Activated CD4-positive, alpha-beta T cell treated with anti-CD3 and anti-CD28 coated beads, Interleukin-2, amount 50 U/mL, for 16 hours (primary cell): ENCODE data around the gene LRIG3.
"Not testable (repeated sequence)": the region's sequence is repeated elsewhere in the genome, so short reads cannot be mapped to it uniquely, and the experiment has no call there.

Experiments used
- DNase-seq: peaks from one replicate; pipeline ENCODE4 v3.0.0-alpha.2; 2020

LRIG3 gene

GRCh38 chr12:58920102-58920960 is at the start of gene LRIG3:
Gene LRIG3 (minus strand): TSS chr12:58920504. CDS start chr12:58920235, 269 bp downstream.
- peak; percentile 41 for DNase-seq

GRCh38 chr12:58969237-58969636 is 48.9 kb upstream of the LRIG3 start:
- no peak for DNase-seq

- no peak for DNase-seq
These were observed 47.3 kb upstream of the LRIG3 start for GRCh38 chr12:58967561-58967960.

- no peak for DNase-seq
These were observed 46.6 kb upstream of the LRIG3 start for GRCh38 chr12:58966939-58967338.

- no peak for DNase-seq
These were observed 45.3 kb upstream of the LRIG3 start for GRCh38 chr12:58965568-58965967.

- DNase-seq, result no peak
These were observed 43.5 kb upstream of the LRIG3 start for GRCh38 chr12:58963844-58964243.

GRCh38 chr12:58961906-58962305 is 41.6 kb upstream of the LRIG3 start:
- DNase-seq, result no peak

GRCh38 chr12:58961166-58961565 is 40.9 kb upstream of the LRIG3 start:
- no peak for DNase-seq

GRCh38 chr12:58959639-58960300 is 39.5 kb upstream of the LRIG3 start:
- DNase-seq, result no peak

- no peak for DNase-seq
These were observed 37.0 kb upstream of the LRIG3 start for GRCh38 chr12:58957298-58957697.

GRCh38 chr12:58955849-58956248 is 35.5 kb upstream of the LRIG3 start:
- no peak for DNase-seq

- no peak for DNase-seq
These were observed 33.7 kb upstream of the LRIG3 start for GRCh38 chr12:58954002-58954401.

GRCh38 chr12:58950739-58951100 is 30.4 kb upstream of the LRIG3 start:
- no peak for DNase-seq

- DNase-seq, result not testable (repeated sequence)
These were observed 29.8 kb upstream of the LRIG3 start for GRCh38 chr12:58949954-58950738.

- no peak for DNase-seq
These were observed 22.8 kb upstream of the LRIG3 start for GRCh38 chr12:58943079-58943478.

GRCh38 chr12:58942345-58942744 is 22.0 kb upstream of the LRIG3 start:
- no peak for DNase-seq

- DNase-seq, result no peak
These were observed 19.2 kb upstream of the LRIG3 start for GRCh38 chr12:58939399-58940100.

- no peak for DNase-seq
These were observed 18.1 kb upstream of the LRIG3 start for GRCh38 chr12:58938440-58938839.

GRCh38 chr12:58934528-58934927 is 14.2 kb upstream of the LRIG3 start:
- no peak for DNase-seq

GRCh38 chr12:58932806-58933681 is 12.7 kb upstream of the LRIG3 start:
- no peak for DNase-seq

- no peak for DNase-seq
These were observed 11.2 kb upstream of the LRIG3 start for GRCh38 chr12:58931518-58931917.

- no peak for DNase-seq
These were observed 10.5 kb upstream of the LRIG3 start for GRCh38 chr12:58930770-58931324.
